Measurements from ENCODE around the gene CCSER2.

Gene CCSER2

DNA sequence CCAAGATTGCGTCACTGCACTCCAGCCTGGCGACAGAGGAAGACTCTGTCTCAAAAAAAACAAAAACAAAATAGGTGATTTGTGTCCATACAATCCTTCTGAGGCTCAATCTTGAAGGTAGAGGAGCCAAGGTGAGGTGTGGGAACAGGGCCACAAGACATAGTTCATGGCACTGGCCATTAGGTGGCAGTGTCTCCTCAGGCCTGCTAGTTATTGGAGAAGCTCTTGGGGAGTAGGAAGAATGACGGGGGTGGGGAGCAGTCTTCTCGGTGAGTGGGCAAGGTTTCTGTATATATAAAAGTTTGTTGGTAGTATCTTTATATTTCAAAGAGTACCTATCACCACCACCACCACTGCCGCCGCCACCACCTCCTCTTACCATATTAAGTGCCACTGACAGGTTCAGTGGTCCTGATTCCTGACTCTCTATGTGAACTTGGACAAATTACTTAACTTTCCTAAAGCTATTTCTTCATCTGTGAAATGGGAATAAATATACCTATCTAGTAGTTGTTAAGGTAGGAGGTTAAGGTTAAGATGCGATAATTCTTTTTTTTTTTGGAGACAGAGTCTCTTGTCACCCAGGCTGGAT, 24.0 kb downstream of the CCSER2 start:
- ATAC-seq: peak; percentile 87 to 92

DNA sequence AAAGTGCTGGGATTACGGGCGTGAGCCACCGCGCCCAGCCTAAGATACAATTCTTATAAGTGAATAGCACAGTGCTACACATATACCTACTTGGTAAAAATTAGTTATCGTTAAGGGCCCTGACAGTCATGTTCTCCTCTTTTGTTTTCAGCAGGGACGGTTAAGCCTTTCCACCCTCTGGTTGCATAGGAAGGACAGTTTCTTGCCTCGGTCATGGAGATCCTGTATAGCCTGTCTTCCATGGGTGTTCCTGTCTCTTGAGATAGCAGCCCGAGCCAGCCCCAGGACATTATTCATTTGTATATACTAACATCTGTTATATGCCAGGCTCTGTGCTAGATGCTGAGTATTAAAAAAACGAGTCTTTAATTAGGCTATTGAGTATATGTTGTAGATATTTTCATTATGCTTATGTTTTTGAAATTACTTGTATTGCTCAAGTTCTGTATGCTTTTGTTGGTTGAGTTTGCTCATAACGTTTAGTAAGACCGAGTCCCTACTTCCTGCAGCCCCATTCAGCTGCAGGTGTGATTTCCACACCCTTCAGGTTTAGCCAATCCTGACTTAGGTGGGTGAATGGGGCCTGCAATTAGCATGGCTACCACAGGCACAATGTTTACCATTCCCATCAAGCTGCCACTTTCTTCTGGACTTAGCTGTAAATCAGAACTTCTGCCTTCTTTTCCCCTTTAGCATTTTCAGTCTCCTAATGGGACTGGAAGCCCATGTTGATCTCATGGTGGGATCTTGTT, 24.8 kb downstream of the CCSER2 start:
- no peak for ATAC-seq

- ATAC-seq: no peak
These were observed 26.2 kb downstream of the CCSER2 start for GRCh38 chr10:84354623-84355022.

- ATAC-seq: no peak
These were observed 26.7 kb downstream of the CCSER2 start for GRCh38 chr10:84355106-84355505.

- no peak for ATAC-seq
These were observed 28.5 kb downstream of the CCSER2 start for GRCh38 chr10:84356928-84357327.

DNA sequence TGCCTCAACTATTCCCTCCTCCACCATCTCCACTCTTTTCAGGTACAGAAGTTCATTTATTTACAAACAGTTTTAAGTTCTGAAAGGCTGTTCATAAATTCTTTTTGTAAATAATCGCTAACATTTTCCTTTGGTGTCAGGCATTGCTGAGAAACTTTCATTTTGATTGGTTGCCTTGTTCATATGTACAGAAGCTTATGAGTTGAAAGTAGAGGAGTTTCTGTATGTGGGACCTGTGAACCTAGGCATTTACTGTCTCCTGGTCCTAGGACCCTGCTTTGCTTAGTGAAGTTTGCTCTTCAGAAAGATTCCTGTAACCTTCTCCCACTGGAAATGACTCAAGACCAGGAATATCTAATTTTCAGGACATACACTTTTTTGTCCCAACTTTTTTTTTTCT, 30.4 kb downstream of the CCSER2 start:
- no peak for ATAC-seq

- no peak for ATAC-seq
These were observed 32.4 kb downstream of the CCSER2 start for GRCh38 chr10:84360637-84361365.

- ATAC-seq: no peak
These were observed 37.0 kb downstream of the CCSER2 start for GRCh38 chr10:84365335-84365881.

DNA sequence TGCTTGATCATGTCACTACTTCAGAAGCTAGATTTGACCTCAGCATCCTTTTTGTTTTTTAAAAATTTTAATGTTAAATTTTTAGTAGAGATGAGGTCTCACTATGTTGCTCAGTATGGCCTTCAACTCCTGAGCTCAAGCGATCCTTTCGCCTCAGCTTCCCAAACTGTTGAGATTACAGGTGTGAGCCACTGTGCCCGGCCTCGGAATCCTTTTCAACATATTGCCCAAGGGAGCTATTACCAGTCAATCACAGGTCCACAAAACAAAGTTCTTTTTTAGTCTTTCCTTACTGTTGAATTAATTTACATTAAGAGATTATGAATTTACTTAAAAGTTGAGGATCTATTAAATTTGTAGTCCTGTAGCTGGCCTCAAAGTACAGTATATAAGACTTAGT, 37.7 kb downstream of the CCSER2 start:
- ATAC-seq: no peak

- no peak for ATAC-seq
These were observed 38.9 kb downstream of the CCSER2 start for GRCh38 chr10:84367256-84367655.

- no peak for ATAC-seq
These were observed 40.4 kb downstream of the CCSER2 start for GRCh38 chr10:84368828-84369227.

GRCh38 chr10:84370283-84370682, 41.9 kb downstream of the CCSER2 start:
- ATAC-seq: no peak

GRCh38 chr10:84371944-84372343, 43.6 kb downstream of the CCSER2 start:
- ATAC-seq: peak in 1 of 2 donors; percentile 17

DNA sequence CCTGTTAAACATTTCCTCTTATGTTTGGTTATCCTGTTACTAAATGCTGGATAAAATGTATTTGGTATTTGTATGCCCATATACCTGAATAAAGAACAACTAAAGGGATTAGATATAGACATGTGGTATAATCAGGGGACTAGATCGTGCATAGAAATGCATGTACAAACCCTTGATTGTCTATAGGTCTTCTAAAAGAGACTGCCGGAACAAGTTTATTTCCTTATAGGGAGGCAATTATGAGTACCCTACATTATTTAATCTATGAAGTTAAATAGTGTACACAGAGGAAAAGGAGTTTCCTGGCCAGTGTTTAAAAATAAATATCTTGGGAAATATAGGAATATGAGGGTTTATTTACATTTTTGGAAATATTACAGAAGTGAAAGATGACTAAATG, 44.6 kb downstream of the CCSER2 start:
- no peak for ATAC-seq

- ATAC-seq: no peak
These were observed 46.1 kb downstream of the CCSER2 start for GRCh38 chr10:84374455-84374854.

DNA sequence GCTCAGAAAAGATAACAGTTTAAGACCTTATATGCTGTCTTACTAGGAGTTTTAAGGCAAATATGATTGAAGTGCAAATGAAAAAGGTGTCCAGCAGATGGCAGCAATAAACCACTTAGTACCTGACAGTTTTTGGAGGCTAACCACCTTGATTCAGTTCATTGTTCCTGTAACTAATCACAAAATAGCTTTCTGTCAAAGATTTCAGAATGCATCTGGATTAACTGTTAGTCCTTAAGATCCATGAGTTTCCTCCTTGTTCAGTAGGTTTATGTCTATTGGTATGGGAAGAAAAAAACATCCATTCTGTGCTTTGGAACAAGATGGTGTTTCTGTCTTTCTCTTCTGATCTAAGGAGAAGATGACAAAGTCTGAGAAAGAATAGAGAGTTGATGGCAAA, 46.6 kb downstream of the CCSER2 start:
- peak in 1 of 2 donors; percentile 20 for ATAC-seq

DNA sequence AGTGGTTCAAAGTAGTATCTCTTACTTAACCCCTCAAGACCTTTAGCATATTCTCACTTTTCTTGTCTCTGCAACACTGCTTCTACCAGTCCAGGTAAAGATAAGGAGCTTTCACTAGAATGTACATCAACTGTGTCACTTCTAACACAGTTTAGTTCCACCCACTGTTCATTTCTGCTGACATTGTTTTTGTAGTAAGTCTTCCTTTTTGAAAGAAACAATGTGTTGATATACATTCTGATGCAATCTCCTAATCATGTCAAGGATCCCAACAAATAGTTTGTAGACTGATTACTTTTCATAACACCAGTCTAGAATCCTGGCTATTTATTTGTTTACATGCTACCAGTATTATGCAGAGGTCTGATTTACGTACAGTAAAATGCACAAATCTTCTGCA, 47.5 kb downstream of the CCSER2 start:
- no peak for ATAC-seq

DNA sequence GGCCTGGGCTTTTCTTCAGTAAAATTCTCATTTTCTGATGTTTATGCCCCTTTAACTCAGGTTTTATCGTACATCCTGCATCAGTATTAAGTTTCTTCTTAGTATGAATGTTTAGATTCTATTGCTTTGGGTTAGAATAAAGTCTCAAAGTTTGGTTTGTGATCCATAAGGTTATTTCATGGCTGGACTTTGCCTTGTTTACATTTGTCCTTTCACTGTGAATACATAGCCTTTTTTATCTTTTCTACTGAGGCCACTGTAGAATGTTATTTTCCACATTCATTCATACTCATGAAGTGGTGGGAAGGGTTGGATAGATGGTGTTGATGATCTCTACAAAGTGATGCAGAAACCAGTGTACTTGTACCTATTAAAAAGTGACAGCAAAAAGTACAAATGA, 59.8 kb downstream of the CCSER2 start:
- no peak for ATAC-seq

DNA sequence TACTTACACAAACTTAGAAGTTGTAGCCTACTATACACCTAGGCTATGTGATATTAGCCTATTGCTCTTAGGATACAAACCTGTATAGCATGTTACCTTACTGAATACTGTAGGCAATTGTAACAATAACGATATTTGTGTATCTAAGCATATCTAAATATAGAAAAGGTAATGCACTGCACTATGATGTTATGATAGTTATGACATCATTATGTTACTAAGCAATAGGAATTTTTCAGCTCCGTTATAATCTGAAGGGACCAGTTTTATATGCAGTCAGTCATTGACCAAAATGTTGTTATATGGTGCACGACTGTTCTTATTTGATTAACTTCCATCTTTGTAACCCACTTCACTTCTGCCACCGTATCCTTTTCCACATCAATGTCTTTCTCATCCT, 62.0 kb downstream of the CCSER2 start:
- ATAC-seq: no peak

DNA sequence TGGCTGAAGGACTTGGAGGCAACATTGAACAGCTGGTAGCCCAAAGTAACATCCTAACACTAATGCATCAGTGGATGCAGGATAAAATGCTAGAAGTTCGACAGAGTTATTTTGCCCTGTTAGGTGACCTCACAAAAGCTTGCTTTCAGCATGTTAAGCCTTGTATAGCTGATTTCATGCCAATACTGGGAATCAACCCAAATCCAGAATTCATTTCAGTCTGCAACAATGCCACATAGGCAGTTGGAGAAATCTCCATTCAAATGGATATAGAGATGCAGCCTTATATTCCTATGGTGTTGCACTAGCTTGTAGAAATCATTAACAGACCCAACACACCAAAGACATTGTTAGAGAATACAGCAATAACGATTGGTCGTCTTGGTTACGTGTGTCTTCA, 62.9 kb downstream of the CCSER2 start:
- no peak for ATAC-seq

DNA sequence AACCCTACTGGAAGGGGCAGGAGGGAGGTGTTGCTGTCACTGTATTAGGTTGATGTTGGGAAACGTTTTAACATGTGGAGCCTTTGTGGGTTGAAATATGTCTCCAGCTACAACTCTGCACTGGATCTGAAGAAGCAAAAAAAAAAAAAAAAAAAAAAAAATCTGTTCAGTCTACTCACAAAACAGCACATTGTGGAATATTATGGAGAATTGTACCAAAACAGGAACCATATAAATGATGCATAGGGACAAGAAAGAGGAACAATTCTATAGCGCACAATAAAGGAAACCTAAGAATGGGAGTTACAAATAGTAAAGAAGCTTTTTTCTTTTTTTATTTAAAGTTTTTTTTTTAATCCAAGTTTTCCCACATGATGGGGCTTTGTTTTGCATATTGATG, 63.8 kb downstream of the CCSER2 start:
- no peak for ATAC-seq

- ATAC-seq: no peak
These were observed 67.2 kb downstream of the CCSER2 start for GRCh38 chr10:84395581-84395980.

GRCh38 chr10:84397735-84398144, 69.4 kb downstream of the CCSER2 start:
- ATAC-seq: no peak

DNA sequence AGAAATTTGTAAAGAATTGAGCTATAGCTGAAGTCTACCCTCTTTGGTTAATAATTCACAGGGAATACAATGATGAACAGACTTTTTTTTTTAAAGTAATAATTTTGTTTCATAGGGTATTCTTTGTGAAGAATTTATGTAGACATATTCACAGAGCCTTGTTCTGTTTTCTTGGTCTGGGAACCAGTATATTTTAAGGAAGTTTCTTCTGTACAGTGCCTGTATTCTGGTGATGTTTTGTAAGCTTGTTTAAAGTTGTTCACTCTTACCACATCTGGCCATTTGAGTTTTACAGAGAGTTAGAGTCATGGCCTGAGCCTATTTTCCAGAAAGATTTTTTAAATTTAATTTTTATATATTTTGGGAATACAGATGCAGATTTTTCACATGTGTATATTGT, 70.3 kb downstream of the CCSER2 start:
- ATAC-seq: no peak
